Activated CD4-positive, CD25-positive, alpha-beta regulatory T cell treated with anti-CD3 and anti-CD28 coated beads, Interleukin-2, amount 50 U/mL, for 24 hours (primary cell): ENCODE results near the gene MTUS2.
A peak's percentile ranks its signal among the peaks of the same experiment; 100 is the strongest.

ENCODE experiments used
- ATAC-seq, 2 donors: fragments of 150-1000 bp; cut with Tn5 transposase; one replicate each; pipeline ENCODE4 v1.10.0; 2021; ENCODE audit warnings: mild to moderate bottlenecking in 1 of 2, moderate library complexity in 1 of 2

MTUS2 gene

GRCh38 chr13:29423050-29423449, 602.9 kb downstream of the MTUS2 start:
- no peak for ATAC-seq

- ATAC-seq, result no peak
These were observed 607.8 kb downstream of the MTUS2 start for GRCh38 chr13:29427937-29428309.

- ATAC-seq, result no peak
These were observed 608.4 kb downstream of the MTUS2 start for GRCh38 chr13:29428310-29429181.

- ATAC-seq, result no peak
These were observed 609.3 kb downstream of the MTUS2 start for GRCh38 chr13:29429286-29429900.

- no peak for ATAC-seq
These were observed 614.2 kb downstream of the MTUS2 start for GRCh38 chr13:29434217-29434945.

- no peak for ATAC-seq
These were observed 615.2 kb downstream of the MTUS2 start for GRCh38 chr13:29435125-29435911.

GRCh38 chr13:29436291-29436690, 616.2 kb downstream of the MTUS2 start:
- ATAC-seq, result no peak

- ATAC-seq, result no peak
These were observed 616.7 kb downstream of the MTUS2 start for GRCh38 chr13:29436721-29437280.

GRCh38 chr13:29438769-29439168, 618.6 kb downstream of the MTUS2 start:
- no peak for ATAC-seq

GRCh38 chr13:29439601-29440388, 619.7 kb downstream of the MTUS2 start:
- ATAC-seq, result no peak

- no peak for ATAC-seq
These were observed 621.2 kb downstream of the MTUS2 start for GRCh38 chr13:29441306-29441705.

- no peak for ATAC-seq
These were observed 625.9 kb downstream of the MTUS2 start for GRCh38 chr13:29446016-29446415.

GRCh38 chr13:29448174-29448573, 628.0 kb downstream of the MTUS2 start:
- no peak for ATAC-seq

- no peak for ATAC-seq
These were observed 629.6 kb downstream of the MTUS2 start for GRCh38 chr13:29449726-29450125.

- ATAC-seq, result no peak
These were observed 631.8 kb downstream of the MTUS2 start for GRCh38 chr13:29451976-29452375.

GRCh38 chr13:29452773-29453616, 632.9 kb downstream of the MTUS2 start:
- no peak for ATAC-seq

GRCh38 chr13:29453617-29454011, 633.5 kb downstream of the MTUS2 start:
- no peak for ATAC-seq

- ATAC-seq, result peak in 1 of 2 donors; percentile 17
These were observed 634.9 kb downstream of the MTUS2 start for GRCh38 chr13:29454931-29455481.

- ATAC-seq, result no peak
These were observed 636.3 kb downstream of the MTUS2 start for GRCh38 chr13:29456419-29456818.

GRCh38 chr13:29457299-29457698, 637.2 kb downstream of the MTUS2 start:
- no peak for ATAC-seq
